GM21390 (cell line): ENCODE results near the gene RALGPS1.

Experiments
- ATAC-seq: cut with Tn5 transposase; IDR thresholded peaks from one replicate; pipeline ENCODE4 v1.9.1; 2021; ENCODE audit not compliant: unreplicated experiment

RALGPS1 gene

DNA sequence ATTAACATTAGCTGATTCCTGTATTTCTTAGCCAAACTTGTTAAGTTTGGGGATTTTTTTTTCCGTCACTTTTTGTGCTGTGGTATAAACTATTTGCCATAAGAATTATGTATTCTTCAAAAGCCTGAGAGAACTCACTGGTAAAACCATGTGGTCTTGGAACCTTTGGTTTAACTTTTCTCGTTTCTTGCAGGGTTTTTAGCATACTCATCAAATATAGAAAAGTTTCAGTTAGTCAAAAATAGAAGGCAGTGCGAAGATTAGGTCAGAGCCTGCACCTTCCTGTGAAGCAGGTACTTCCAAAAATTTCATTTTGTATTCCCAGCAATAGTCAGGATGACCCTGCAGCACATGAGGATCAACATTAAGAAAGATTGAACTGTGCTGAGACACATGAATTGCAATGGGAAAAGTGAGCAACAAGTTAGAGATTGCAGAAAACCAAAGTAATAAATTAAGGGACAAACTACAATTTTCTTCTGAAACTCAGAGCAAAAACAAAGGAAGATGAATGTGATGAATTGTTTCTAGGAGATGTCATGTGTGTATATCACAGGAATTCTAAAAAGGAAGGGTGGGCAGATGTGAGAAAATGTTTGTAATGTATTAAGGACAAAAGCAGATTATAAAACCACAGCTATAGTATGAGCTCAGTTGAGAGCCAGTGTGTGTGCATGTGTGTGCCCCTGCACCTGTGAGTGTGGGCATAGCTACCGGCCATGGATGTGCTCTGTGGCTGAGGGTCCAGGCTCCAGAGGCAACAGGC, 105.6 kb downstream of the RALGPS1 start:
- no peak for ATAC-seq

DNA sequence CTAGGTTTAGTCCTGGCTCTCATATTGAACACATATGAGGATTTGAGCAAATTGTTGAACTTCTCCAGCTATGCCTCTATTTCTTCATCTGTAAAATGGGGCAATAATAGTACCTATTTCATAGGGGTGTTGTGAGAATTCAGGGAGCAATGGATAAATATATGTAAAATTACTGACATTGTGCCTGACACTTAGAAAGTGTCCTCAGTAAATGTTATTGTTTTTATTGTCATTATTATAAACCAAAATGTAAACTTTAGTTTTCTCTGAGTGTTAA, 106.2 kb downstream of the RALGPS1 start:
- no peak for ATAC-seq

GRCh38 chr9:127021664-127022363, 107.2 kb downstream of the RALGPS1 start:
- no peak for ATAC-seq

GRCh38 chr9:127022913-127023660, 108.5 kb downstream of the RALGPS1 start:
- no peak for ATAC-seq

DNA sequence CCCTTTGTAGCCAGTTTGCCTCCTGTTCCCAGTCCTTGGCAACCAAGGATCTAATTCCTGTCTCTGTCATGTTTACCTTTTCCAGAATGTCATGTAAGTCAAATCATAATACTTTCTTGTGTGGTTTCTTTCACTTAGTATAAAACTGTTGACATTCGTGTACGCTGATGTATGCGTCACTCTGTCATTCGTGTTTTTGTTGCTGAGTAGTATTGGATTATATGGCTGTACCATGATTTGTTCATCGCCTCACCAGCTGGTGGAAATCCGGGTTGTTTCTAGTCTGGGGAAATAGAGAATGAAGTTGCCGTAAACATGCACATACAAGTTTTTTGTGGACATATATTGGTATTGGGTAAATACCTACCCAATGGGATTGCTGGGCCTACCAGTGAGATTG, 110.5 kb downstream of the RALGPS1 start:
- ATAC-seq = no peak

DNA sequence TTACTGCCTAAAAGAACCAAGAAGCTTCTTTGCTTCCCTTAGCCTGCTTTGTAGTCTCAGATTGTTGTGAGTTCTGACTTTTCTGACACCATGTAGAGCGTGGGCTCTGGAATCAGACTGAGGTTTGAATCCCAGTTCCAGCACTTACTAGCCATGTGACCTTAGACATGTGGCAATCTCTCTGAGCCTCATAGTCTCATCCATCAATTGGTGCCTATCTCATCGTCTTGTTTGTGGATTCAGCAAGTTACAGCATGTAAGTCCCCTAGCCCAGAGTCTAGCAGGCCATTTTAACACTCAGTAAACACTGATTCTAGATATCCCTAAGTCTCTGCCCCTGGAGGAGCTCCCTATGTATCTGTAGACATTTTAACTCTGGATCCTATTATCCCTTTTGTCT, 113.1 kb downstream of the RALGPS1 start:
- ATAC-seq = no peak

GRCh38 chr9:127029548-127029947, 115.0 kb downstream of the RALGPS1 start:
- no peak for ATAC-seq

GRCh38 chr9:127030814-127031740, 116.5 kb downstream of the RALGPS1 start:
- no peak for ATAC-seq

DNA sequence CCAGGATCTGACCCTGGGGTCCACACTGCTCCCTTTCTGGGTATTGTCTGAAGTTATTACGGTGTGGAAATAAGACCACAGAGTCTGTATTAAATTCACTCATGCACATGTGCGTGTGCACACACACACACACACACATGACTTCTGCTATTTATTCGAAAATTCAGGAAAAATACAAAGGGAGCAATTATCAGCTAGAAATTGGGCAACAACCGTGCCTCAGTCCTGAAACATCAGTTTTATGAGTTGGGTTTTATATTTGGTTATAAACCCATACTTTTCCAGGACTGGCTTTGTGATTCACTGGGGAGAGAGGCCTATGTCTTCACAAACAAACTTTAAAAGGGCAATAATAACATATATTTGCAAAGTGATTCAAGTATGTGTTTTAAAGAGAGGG, 117.7 kb downstream of the RALGPS1 start:
- no peak for ATAC-seq

- no peak for ATAC-seq
Measured at GRCh38 chr9:127033061-127033460, 118.5 kb downstream of the RALGPS1 start.

DNA sequence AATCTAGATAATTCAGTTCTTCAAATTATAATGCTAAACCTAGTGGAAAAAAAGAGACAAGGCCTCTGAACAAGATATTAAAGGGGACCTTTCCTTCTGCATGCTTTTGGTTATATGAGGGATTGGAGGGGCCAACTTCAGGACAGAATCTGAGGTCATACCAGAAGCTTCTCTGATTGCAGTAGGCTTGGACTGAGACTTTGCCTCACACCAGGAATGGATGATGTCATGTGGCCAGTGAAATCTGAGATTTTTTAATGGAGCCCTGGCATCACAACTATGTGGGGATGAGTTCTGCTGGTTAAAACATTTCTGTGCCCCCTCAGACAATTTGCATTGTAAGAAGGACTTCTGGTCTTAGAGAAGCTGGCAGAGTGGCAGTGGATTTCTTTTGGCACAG, 119.2 kb downstream of the RALGPS1 start:
- no peak for ATAC-seq

GRCh38 chr9:127034691-127035090, 120.1 kb downstream of the RALGPS1 start:
- no peak for ATAC-seq

DNA sequence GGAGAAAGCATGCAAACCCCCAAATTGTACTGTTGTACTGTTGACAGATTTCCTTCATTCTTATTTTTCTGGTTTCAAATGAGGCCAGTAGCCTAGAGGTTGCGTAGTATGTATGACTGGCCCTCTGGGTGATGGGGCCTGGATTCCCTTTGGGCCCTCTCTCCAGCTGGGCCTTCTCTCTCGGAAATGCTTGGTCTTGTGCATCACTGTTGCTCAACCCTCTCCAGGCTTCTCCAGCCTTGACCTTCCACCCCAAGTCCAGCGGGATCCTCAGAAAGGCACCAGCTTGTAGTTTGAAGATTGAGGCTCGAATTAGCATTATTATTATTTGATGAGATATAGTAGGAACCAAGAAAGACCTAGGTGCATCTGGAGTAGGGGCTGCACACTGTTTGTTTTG, 120.8 kb downstream of the RALGPS1 start:
- ATAC-seq = no peak

DNA sequence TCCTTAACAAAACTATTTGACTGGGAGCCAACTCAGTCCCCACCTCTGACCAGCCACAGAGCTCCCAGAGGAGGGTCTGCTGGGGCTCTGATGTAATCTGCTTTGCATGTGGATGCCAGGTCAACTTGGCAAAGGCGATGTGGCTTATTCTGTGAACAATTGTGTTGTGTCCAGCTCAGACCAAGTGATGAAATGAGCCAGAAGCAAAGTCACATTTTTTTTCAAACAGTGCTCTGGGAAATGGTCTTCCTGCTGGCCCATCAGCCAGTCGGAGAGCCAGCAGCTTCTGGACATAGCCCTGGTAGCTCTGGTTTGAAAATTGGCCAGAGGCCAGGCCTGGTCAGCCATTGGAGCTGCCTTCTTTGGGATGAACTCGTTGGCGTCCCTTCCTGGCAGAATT, 121.4 kb downstream of the RALGPS1 start:
- no peak for ATAC-seq

GRCh38 chr9:127036437-127036836, 121.9 kb downstream of the RALGPS1 start:
- ATAC-seq = no peak

DNA sequence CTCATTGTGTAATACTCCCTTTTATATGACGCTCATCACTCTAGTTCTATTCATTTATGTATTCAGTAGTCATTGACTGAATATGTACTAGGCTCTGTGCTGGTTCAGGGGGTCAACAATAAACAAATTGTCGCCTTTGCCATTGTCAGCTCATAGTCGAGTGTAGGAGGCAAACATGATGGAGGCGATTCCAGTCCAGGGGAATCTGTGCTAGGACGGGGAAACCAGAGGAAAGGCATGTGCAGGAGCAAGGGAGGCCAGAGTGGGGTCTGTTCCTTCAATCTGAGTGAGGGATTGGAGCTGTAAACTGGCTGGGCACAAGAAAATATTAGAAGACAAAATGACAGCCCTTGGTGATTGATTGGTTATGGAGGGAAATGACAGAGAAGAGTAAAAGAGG, 123.9 kb downstream of the RALGPS1 start:
- ATAC-seq = no peak

DNA sequence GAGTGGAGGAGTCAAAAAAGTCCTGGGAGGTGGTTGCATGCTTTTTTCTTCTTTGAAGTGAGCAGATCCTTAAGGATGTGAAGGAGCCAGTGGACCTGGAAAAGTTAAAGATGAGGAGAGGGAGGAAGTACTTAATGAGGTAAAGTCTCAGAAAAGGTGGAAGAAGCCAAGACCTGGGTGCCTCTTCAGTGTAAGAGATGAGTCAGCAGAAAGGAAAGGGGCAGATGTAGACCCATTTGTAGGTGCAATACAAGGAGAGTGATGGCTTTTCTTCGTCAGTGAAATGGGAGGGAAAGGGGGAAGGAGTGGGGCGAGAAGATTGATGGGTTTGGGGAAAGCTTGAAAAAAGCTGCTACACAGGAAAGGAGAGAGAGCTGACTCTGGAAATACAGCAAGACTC, 124.9 kb downstream of the RALGPS1 start:
- ATAC-seq = no peak

GRCh38 chr9:127045148-127045547, 130.6 kb downstream of the RALGPS1 start:
- ATAC-seq = no peak

- no peak for ATAC-seq
Measured at GRCh38 chr9:127047971-127048370, 133.4 kb downstream of the RALGPS1 start.

DNA sequence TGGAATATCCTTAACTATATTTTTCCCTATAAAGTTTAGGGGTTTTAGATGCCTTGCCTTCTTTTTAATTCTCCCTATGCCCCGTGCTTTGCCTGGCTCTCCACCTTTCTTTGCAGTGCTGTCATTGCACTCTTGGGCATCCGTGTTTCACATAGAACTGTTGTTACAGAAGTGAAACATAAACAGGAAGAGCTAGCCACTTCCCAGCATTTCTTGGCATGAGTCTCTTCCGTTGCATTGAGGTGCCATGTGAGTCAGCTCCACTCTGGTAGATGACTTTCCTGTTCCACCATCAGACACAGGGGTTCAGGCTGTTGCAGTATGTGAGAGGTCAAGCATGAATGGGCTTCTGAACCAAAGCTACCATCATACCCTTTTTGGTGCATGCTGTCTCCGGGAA, 134.5 kb downstream of the RALGPS1 start:
- peak; percentile 46 for ATAC-seq

DNA sequence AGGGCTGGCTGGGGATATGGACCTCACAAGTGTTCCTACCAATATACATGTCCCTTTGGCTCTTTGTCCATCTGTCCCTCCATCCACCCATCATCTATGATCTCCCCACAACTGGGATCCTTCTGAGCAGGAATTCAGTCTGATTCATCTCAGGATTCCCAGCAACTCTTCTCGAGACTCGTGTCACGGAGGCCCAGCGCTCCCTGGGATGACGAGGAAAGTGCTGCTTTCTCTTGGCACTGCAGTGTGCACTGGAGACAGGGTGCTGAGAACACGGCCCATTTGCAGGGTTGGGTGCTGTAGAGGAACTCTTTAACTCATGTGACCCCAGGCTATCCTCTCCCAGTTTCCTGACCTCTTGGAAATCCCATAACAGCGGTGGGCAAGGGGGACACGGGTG, 135.0 kb downstream of the RALGPS1 start:
- ATAC-seq = no peak
